ENCODE measurements around the gene PIP4K2A. TPM values are rescaled to one million over a fixed set of nuclear protein-coding genes. Genes with fewer than 3 reads are reported as not detected.
A peak's percentile ranks its signal among the peaks of the same experiment; 100 is the strongest.

PIP4K2A gene
- total and polyA plus RNA-seq, 2 experiments from 2014 or later, result 16.5 to 31.1 TPM

DNA sequence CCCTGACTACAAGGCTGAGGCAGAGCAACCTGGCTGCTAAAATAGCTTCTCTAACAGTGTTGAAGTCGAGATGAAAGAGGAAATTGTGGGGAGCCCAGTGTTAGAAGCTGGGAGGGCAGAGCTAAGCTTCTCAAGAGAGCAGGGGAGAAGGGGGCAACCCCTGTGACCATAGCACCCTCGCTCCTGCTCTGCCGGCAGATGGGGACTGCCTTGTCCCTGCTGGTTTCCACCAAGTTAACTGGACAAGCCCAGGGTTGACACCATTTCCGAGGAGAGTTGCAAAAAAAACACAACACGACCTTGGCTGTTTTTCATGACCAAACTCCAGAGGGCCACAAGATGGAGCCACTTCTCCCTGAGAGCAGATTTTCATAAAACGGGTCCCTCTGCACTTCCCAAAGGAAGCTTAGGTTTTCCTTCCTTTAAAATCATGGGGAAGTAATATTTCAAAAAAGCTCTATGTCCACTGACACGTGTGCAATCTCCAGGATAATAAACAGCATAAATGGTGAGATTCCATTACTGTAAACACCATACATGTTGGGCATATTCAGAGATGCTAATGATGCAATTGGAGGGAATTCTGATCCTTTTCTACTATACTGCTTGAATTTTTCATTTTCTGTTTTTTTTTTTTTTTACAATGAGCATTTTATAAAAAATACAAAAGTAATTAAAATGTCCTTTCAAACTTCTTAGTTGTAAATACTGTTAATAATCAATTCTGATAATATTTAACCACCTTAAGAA lies 140.4 kb downstream of the PIP4K2A start:
- Histone ChIP-seq H3K27me3 (no peaks in the 10 kb centered on the region), H3K9me3 (ENCODE audit: low read depth) (no peaks in the 10 kb centered on the region), H3K36me3 (replicated peaks; ENCODE audit: insufficient read depth, low read depth) (no peaks in the 10 kb centered on the region), H3K27ac (no peak overlapping the region), H4K20me1 (ENCODE audit: insufficient read depth, poor library complexity, severe bottlenecking) (no peaks in the 10 kb centered on the region), H3K9me2 (replicated peaks; ENCODE audit: insufficient read depth) (no peaks in the 10 kb centered on the region), H3K79me2 (no peaks in the 10 kb centered on the region), H3K4me1 (ENCODE audit: insufficient read depth) (no peaks in the 10 kb centered on the region), H3K4me2 (no peak overlapping the region), H3K4me3 (no peak overlapping the region), H2AFZ (no peak overlapping the region)
- DNase-seq (ENCODE audit: low spot score), result no peak
- WGBS (ENCODE audit: low lambda C conversion rate, missing lambda C conversion rate), result 78% methylated on average over 7 of the region's 7 CpGs
- TF ChIP-seq EZH2phosphoT487 (IDR thresholded peaks at IDR 0.05; ENCODE audit: low read depth, severe bottlenecking, unreplicated experiment), result no peak
- TF ChIP-seq EZH2 (IDR thresholded peaks at IDR 0.05; ENCODE audit: borderline replicate concordance), result no peak
- TF ChIP-seq, protein P1, sequence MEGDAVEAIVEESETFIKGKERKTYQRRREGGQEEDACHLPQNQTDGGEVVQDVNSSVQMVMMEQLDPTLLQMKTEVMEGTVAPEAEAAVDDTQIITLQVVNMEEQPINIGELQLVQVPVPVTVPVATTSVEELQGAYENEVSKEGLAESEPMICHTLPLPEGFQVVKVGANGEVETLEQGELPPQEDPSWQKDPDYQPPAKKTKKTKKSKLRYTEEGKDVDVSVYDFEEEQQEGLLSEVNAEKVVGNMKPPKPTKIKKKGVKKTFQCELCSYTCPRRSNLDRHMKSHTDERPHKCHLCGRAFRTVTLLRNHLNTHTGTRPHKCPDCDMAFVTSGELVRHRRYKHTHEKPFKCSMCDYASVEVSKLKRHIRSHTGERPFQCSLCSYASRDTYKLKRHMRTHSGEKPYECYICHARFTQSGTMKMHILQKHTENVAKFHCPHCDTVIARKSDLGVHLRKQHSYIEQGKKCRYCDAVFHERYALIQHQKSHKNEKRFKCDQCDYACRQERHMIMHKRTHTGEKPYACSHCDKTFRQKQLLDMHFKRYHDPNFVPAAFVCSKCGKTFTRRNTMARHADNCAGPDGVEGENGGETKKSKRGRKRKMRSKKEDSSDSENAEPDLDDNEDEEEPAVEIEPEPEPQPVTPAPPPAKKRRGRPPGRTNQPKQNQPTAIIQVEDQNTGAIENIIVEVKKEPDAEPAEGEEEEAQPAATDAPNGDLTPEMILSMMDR (IDR thresholded peaks at IDR 0.05; ENCODE audit: poor library complexity), result peak; percentile 24

DNA sequence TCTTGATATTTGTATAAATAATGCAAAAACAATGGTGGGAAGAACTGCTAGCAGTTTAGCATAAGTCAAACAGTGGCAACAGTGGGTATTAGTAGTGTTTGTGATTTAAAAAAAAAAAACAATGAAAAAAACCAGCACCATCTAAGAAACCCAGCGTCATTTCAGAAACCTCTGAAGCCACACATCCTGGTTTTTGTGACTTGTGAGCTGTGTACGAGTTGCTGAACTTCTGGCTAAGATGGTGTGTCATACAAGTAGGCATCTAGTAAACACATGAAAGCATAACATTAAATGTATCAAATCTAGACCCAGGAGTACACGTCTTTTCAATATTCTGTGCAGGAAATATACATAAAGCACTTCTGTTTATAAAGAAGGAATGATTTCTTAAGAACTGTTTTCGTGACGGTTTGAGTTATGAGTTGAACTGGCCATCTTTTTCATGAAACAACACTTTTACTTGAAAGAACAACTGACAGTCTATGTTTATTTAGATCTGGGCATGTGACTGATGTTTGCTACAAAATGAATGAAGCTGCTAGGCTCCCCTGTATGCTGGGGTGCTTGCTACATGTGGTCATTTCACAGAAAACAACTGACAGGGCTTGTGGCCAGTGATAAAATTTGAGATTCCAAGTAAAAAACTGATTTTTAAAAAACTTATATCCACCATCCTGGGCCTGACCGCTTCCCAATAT lies 143.5 kb downstream of the PIP4K2A start:
- TF ChIP-seq EZH2phosphoT487 (IDR thresholded peaks at IDR 0.05; ENCODE audit: low read depth, severe bottlenecking, unreplicated experiment) (no peak), EZH2 (IDR thresholded peaks at IDR 0.05; ENCODE audit: borderline replicate concordance) (no peak)
- TF ChIP-seq, protein P1 (IDR thresholded peaks at IDR 0.05; ENCODE audit: poor library complexity), result no peak
- no peak overlapping the region for H2AFZ ChIP-seq
- no peak overlapping the region for H3K4me3 ChIP-seq
- no peaks in the 10 kb centered on the region for H3K27me3 ChIP-seq
- 79% methylated on average over 6 of the region's 6 CpGs for WGBS (ENCODE audit: low lambda C conversion rate, missing lambda C conversion rate)
- no peak overlapping the region for H3K27ac ChIP-seq
- no peak overlapping the region for H3K4me2 ChIP-seq
- no peaks in the 10 kb centered on the region for H3K9me2 ChIP-seq (replicated peaks; ENCODE audit: insufficient read depth)
- DNase-seq (ENCODE audit: low spot score), result no peak
- no peaks in the 10 kb centered on the region for H3K79me2 ChIP-seq
- H3K36me3 ChIP-seq (replicated peaks; ENCODE audit: insufficient read depth, low read depth), result no peaks in the 10 kb centered on the region
- no peaks in the 10 kb centered on the region for H3K4me1 ChIP-seq (ENCODE audit: insufficient read depth)
- no peaks in the 10 kb centered on the region for H3K9me3 ChIP-seq (ENCODE audit: low read depth)
- H4K20me1 ChIP-seq (ENCODE audit: insufficient read depth, poor library complexity, severe bottlenecking), result no peaks in the 10 kb centered on the region

DNA sequence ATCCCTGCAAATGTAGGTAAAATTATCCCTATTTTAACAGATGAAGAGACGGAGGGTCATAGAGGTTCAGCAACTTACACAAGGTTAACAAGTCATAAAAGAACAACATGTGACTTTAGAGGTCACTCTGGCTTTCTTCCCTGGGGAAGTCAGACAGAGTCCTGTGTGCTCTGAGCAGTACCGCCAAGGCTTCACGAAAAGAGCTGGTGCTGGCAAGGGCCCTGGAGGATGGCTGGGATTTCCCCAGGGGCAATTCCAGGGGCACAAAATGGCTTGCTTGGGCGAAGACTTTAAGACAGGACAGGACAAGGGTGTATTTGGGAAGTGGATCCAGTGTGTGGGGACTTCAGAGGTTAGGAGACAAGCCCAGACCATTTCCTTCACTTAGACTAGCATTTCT lies 144.1 kb downstream of the PIP4K2A start:
- Histone ChIP-seq H3K27ac (no peak overlapping the region), H3K36me3 (replicated peaks; ENCODE audit: insufficient read depth, low read depth) (no peaks in the 10 kb centered on the region), H3K9me3 (ENCODE audit: low read depth) (no peaks in the 10 kb centered on the region), H4K20me1 (ENCODE audit: insufficient read depth, poor library complexity, severe bottlenecking) (no peaks in the 10 kb centered on the region), H2AFZ (no peak overlapping the region), H3K79me2 (no peaks in the 10 kb centered on the region), H3K27me3 (no peaks in the 10 kb centered on the region), H3K4me1 (ENCODE audit: insufficient read depth) (no peaks in the 10 kb centered on the region), H3K9me2 (replicated peaks; ENCODE audit: insufficient read depth) (no peaks in the 10 kb centered on the region), H3K4me3 (no peak overlapping the region), H3K4me2 (no peak overlapping the region)
- no peak for DNase-seq (ENCODE audit: low spot score)
- TF ChIP-seq EZH2 (IDR thresholded peaks at IDR 0.05; ENCODE audit: borderline replicate concordance) (no peak), EZH2phosphoT487 (IDR thresholded peaks at IDR 0.05; ENCODE audit: low read depth, severe bottlenecking, unreplicated experiment) (no peak)
- TF ChIP-seq, protein P1 (IDR thresholded peaks at IDR 0.05; ENCODE audit: poor library complexity), result no peak
- 96% methylated on average over 4 of the region's 4 CpGs for WGBS (ENCODE audit: low lambda C conversion rate, missing lambda C conversion rate)
